Smooth muscle cell (in vitro differentiated cells): ENCODE data around the gene PML. TPM values are rescaled to one million over a fixed set of nuclear protein-coding genes. Genes with fewer than 3 reads are reported as not detected.

Experiments used
- DNase-seq: peaks from one replicate; lab custom pipeline; 2025; ENCODE audit not compliant: unreplicated experiment; lab: John Stamatoyannopoulos, UW
- H2AFZ ChIP-seq: fragments of 200-600 bp; sonication (generic); 2 replicates; pipeline ENCODE4 v1.6.0; 2016; ENCODE audit warnings: antibody characterized with exemption, low read depth, mild to moderate bottlenecking
- H3F3A ChIP-seq: fragments of 200-600 bp; sonication (generic); 2 replicates; pipeline ENCODE4 v1.6.0; 2017; ENCODE audit warnings: antibody characterized with exemption, low read depth
- H3K27ac ChIP-seq: fragments of 200-600 bp; sonication (generic); 2 replicates; pipeline ENCODE4 v1.5.1; 2016; ENCODE audit warnings: low read depth, mild to moderate bottlenecking
- H3K27me3 ChIP-seq: fragments of 200-600 bp; sonication (generic); 2 replicates; pipeline ENCODE4 v1.6.1; 2016; ENCODE audit warnings: low read depth, mild to moderate bottlenecking
- H3K36me3 ChIP-seq: fragments of 200-600 bp; sonication (generic); 2 replicates; pipeline ENCODE4 v1.5.1; 2016; ENCODE audit warnings: low read depth
- H3K4me1 ChIP-seq: fragments of 200-600 bp; sonication (generic); 2 replicates; pipeline ENCODE4 v1.5.1; 2016; ENCODE audit warnings: low read depth
- H3K4me2 ChIP-seq: fragments of 200-600 bp; sonication (generic); 2 replicates; pipeline ENCODE4 v1.6.0; 2016; ENCODE audit warnings: mild to moderate bottlenecking
- H3K4me3 ChIP-seq: fragments of 200-600 bp; sonication (generic); 2 replicates; pipeline ENCODE4 v1.5.1; 2016; ENCODE audit warnings: mild to moderate bottlenecking
- H3K79me2 ChIP-seq: fragments of 200-600 bp; sonication (generic); 2 replicates; pipeline ENCODE4 v1.6.0; 2016; ENCODE audit warnings: low read depth, mild to moderate bottlenecking
- H3K9ac ChIP-seq: fragments of 200-600 bp; sonication (generic); 2 replicates; pipeline ENCODE4 v1.6.0; 2016; ENCODE audit warnings: low read depth
- H3K9me3 ChIP-seq: fragments of 200-600 bp; sonication (generic); replicated peaks from 2 replicates; pipeline ENCODE4 v1.5.1; 2016; ENCODE audit warnings: low read depth
- H4K20me1 ChIP-seq: fragments of 200-600 bp; sonication (generic); 2 replicates; pipeline ENCODE4 v1.6.0; 2016; ENCODE audit warnings: low read depth
- WGBS: methylation state at CpG from one replicate; pipeline ENCODE4 v1.1.7; 2016; ENCODE audit warnings: low lambda C conversion rate; 5-methylcytosine and 5-hydroxymethylcytosine counted together
- polyA plus RNA-seq: library from polyadenylated mRNA; unstranded; fragments of >200 nt; fragmentation: Nextera tagmentation; extraction: Ambion mirVana; gene quantifications from 2 replicates; pipeline ENCODE4 v1.2.1, GENCODE V29; 2016
- total RNA-seq: library from RNA; depleted of rRNA; stranded (reverse); fragments of >200 nt; gene quantifications from 2 replicates; pipeline ENCODE4 v1.2.3, GENCODE V29; 2014
- TF ChIP-seq, protein P1 (sequence below): fragments of 200-600 bp; sonication (generic); IDR thresholded peaks from 2 replicates; pipeline ENCODE4 v1.5.1; 2017; ENCODE audit warnings: borderline replicate concordance, mild to moderate bottlenecking, antibody characterized with exemption; ENCODE audit not compliant: insufficient read depth, poor library complexity, severe bottlenecking

The PML gene
- total and polyA plus RNA-seq, 2 experiments from 2014 or later: 33.7 to 34.1 TPM

DNA sequence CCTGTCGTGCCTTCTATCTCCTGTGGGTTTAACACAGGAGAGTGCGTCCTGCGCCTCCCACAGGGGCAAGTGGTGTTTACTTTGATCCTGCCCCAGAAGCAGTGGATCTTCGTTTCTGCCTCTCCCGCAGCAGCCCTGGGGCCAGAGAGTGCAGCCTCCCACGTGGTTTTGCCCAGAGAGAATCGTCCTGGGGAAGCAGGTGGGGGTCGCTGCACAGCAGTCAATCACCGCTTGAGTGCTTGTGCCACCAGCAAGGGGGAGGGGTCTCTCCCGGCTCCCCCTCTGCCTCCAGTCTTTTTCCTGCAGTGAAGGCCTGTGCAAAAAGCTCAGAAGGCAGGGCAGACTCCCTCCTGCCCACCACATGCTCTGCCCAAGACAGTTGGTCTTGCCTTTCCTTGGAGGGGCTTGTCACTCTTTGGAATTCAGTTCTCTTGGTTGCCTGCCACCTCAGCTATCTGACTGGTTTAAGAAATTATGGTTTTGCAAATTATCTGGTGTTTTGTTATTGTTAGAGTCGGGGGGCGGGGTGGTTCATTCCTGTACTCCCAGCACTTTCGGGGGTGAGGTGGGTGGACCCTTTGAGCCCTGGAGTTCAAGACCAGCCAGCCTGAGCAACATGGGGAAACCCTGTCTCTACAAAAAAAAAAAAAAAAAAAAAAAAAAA is 29.3 kb upstream of the PML start:
- H3K27ac ChIP-seq: peak overlapping the region; percentile 37

DNA sequence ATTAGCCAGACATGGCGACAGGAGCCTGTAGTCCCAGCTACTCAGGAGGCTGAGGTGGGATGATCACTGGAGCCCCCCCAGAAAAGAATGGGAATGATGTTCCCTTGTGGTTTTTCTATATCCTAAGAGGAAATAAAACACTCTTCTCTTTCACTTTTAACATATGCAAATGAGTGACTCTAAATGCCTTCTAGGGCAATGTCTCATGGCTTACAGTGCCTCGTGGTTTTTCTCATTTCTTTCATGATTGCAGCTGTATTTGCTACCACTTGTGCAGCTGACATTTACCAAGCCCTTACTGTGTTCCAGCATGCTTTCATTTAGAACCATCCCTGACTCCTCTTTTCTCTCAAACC is 28.8 kb upstream of the PML start:
- peak overlapping the region; percentile 37 for H3K27ac ChIP-seq
- H3K36me3 ChIP-seq: no peaks in the 10 kb centered on the region
- no peak for DNase-seq
- H3K79me2 ChIP-seq: no peaks in the 10 kb centered on the region
- 40% methylated on average over 2 of the region's 2 CpGs for WGBS
- peaks cover 13% of the 10 kb centered on the region for H3K4me1 ChIP-seq
- H3K4me2 ChIP-seq: peak overlapping the region; percentile 76
- no peak overlapping the region for H2AFZ ChIP-seq
- no peaks in the 10 kb centered on the region for H4K20me1 ChIP-seq
- H3K9me3 ChIP-seq: no peaks in the 10 kb centered on the region
- no peak overlapping the region for H3K9ac ChIP-seq
- H3K27me3 ChIP-seq: no peaks in the 10 kb centered on the region
- H3K4me3 ChIP-seq: no peak overlapping the region
- TF ChIP-seq, protein P1, sequence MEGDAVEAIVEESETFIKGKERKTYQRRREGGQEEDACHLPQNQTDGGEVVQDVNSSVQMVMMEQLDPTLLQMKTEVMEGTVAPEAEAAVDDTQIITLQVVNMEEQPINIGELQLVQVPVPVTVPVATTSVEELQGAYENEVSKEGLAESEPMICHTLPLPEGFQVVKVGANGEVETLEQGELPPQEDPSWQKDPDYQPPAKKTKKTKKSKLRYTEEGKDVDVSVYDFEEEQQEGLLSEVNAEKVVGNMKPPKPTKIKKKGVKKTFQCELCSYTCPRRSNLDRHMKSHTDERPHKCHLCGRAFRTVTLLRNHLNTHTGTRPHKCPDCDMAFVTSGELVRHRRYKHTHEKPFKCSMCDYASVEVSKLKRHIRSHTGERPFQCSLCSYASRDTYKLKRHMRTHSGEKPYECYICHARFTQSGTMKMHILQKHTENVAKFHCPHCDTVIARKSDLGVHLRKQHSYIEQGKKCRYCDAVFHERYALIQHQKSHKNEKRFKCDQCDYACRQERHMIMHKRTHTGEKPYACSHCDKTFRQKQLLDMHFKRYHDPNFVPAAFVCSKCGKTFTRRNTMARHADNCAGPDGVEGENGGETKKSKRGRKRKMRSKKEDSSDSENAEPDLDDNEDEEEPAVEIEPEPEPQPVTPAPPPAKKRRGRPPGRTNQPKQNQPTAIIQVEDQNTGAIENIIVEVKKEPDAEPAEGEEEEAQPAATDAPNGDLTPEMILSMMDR: no peak
- H3F3A ChIP-seq: peaks cover 8% of the 10 kb centered on the region

More for the DNA sequence above, 29.3 kb upstream of the PML start:
- H3K4me2 ChIP-seq: peak overlapping the region; percentile 76
- H3K36me3 ChIP-seq: no peaks in the 10 kb centered on the region
- H3K79me2 ChIP-seq: no peaks in the 10 kb centered on the region
- no peak overlapping the region for H3K4me3 ChIP-seq
- no peak for DNase-seq
- no peaks in the 10 kb centered on the region for H3K9me3 ChIP-seq
- H3F3A ChIP-seq: peaks cover 8% of the 10 kb centered on the region
- H4K20me1 ChIP-seq: no peaks in the 10 kb centered on the region
- no peak overlapping the region for H2AFZ ChIP-seq
- peaks cover 13% of the 10 kb centered on the region for H3K4me1 ChIP-seq
- no peak overlapping the region for H3K9ac ChIP-seq
- WGBS: 35% methylated on average over 13 of the region's 13 CpGs
- no peaks in the 10 kb centered on the region for H3K27me3 ChIP-seq
- TF ChIP-seq, protein P1: no peak

DNA sequence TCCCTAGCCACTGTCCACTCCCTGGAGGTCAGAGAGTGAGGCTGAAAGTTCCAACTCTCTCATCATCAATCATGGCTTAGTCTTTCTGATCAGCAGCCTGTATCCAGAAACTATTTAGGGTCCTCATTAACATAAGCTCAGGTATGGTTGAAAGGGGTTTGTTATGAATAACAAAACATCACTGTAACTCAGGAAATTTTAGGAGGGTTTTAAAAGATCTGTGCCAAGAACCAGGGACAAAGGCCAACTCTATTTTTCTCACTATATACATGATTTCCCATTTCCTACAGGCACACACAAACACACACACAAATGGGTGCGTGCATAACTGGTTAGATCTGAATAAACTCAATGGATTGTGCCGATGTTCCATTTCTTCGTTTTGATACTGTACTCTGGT is 26.1 kb upstream of the PML start:
- TF ChIP-seq, protein P1: no peak
- DNase-seq: no peak

More for the DNA sequence above, 26.1 kb upstream of the PML start:
- no peaks in the 10 kb centered on the region for H3K9me3 ChIP-seq
- no peak overlapping the region for H3K9ac ChIP-seq
- no peak overlapping the region for H2AFZ ChIP-seq
- H3K36me3 ChIP-seq: no peaks in the 10 kb centered on the region
- H3K27me3 ChIP-seq: no peaks in the 10 kb centered on the region
- H3K4me1 ChIP-seq: peaks cover 13% of the 10 kb centered on the region
- H3K4me2 ChIP-seq: no peak overlapping the region
- H3K79me2 ChIP-seq: no peaks in the 10 kb centered on the region
- 97% methylated on average over 3 of the region's 3 CpGs for WGBS
- H3K4me3 ChIP-seq: no peak overlapping the region
- no peak overlapping the region for H3K27ac ChIP-seq
- H4K20me1 ChIP-seq: no peaks in the 10 kb centered on the region
- peaks cover 8% of the 10 kb centered on the region for H3F3A ChIP-seq
